ENCODE measurements around the gene MIS18BP1. TPM values are rescaled to one million over a fixed set of nuclear protein-coding genes. Genes with fewer than 3 reads are reported as not detected.
A peak's percentile ranks its signal among the peaks of the same experiment; 100 is the strongest.

MIS18BP1 gene
- total and polyA plus RNA-seq, 9 of the 15 experiments (the other 6 are each of a cell fraction or from before 2014, with no cell fraction given): 5.0 to 29.1 (median 19.1) TPM

DNA sequence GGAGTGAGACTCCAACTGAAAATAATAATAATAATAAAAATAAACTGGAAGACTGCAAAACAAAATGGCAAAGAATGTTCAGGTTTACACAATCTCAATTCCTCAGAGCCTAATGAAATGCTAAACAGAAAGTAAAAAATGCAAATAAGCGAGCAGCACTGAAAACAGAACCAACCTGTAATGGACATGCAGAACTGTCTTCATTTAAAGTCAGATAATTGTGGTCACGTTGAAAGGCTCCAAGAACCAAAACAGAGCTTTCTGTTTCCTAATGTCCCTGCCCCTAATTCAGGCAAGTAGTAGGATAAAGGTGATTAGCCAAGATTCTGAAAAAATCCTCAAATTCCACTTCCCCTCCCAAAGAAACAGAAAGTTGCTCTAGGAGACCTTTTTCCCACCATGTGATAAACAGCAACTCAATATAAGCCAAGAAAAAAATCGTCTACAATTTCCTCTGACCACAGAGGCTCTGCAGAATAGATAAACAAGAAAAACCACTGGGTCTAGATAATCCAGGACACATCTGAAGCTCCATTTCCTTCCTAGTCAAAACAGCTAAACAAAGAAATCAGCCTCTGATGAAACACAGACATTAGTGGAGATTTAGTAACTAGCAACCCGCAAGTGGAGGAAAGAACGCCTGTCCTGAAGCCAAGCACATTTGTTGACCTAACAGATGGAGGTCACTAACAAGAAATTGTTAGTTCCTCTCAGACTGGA, 3.0 kb downstream of the MIS18BP1 start (continued):
- TF ChIP-seq, protein P1, sequence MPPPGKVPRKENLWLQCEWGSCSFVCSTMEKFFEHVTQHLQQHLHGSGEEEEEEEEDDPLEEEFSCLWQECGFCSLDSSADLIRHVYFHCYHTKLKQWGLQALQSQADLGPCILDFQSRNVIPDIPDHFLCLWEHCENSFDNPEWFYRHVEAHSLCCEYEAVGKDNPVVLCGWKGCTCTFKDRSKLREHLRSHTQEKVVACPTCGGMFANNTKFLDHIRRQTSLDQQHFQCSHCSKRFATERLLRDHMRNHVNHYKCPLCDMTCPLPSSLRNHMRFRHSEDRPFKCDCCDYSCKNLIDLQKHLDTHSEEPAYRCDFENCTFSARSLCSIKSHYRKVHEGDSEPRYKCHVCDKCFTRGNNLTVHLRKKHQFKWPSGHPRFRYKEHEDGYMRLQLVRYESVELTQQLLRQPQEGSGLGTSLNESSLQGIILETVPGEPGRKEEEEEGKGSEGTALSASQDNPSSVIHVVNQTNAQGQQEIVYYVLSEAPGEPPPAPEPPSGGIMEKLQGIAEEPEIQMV (tag; conservative IDR thresholded peaks at IDR 0.05; ENCODE audit: low read depth): no peak
- TF ChIP-seq ZNF551 (CRISPR knock-in tag; IDR thresholded peaks at IDR 0.05) (no peak), MAFG (tag; conservative IDR thresholded peaks at IDR 0.05) (no peak), MEIS2 (IDR thresholded peaks at IDR 0.05; ENCODE audit: partially characterized antibody) (peak; percentile 17), PTBP1 (IDR thresholded peaks at IDR 0.05; ENCODE audit: low read depth, low read length) (no peak), STAT5A (IDR thresholded peaks at IDR 0.05; ENCODE audit: borderline replicate concordance, low read length) (peak; percentile 38; the same call in 1 of the 2 replicates), RBM22 (IDR thresholded peaks at IDR 0.05; ENCODE audit: low read depth, low read length, poor library complexity, severe bottlenecking) (no peak), FOXM1 (IDR thresholded peaks at IDR 0.05; ENCODE audit: low read depth) (peak; percentile 47; the same call in 1 of the 2 replicates), FOXM1 (CRISPR knock-in tag; IDR thresholded peaks at IDR 0.05; ENCODE audit: low read depth) (no peak), TBL1XR1 (IDR thresholded peaks at IDR 0.05; ENCODE audit: low read length in 2 of 2) (peak in 1 of 2 experiments; percentile 83; a peak in 2 of 4 replicates), RHOXF2B (CRISPR knock-in tag; conservative IDR thresholded peaks at IDR 0.05) (no peak), KLF16 (IDR thresholded peaks at IDR 0.05) (peak; percentile 42; the same call in 1 of the 2 replicates), ZNF140 (CRISPR knock-in tag; IDR thresholded peaks at IDR 0.05) (no peak), ZNF121 (CRISPR knock-in tag; conservative IDR thresholded peaks at IDR 0.05) (no peak), MTA2 (IDR thresholded peaks at IDR 0.05; ENCODE audit: low read depth) (no peak), FOS (IDR thresholded peaks at IDR 0.05; ENCODE audit: extremely low read depth, insufficient read length) (no peak), NCOR1 (IDR thresholded peaks at IDR 0.05) (peak; percentile 84), JUND (IDR thresholded peaks at IDR 0.05; ENCODE audit: borderline replicate concordance, low read depth, low read length) (no peak), JUND (tag; IDR thresholded peaks at IDR 0.05; ENCODE audit: borderline replicate concordance, low read depth, low read length) (no peak), YY1 (IDR thresholded peaks at IDR 0.05; ENCODE audit: borderline replicate concordance in 1 of 3, control insufficient read depth in 1 of 3, extremely low read depth in 1 of 3, insufficient read depth in 3 of 3, insufficient read length in 1 of 3, insufficient replicate concordance in 2 of 3, low read depth in 1 of 3, low read length in 2 of 3) (no peak), ZFP36 (IDR thresholded peaks at IDR 0.05; ENCODE audit: low read depth, low read length, partially characterized antibody) (no peak), ZNF197 (CRISPR knock-in tag; IDR thresholded peaks at IDR 0.05; ENCODE audit: low read depth) (no peak), ZNF79 (CRISPR knock-in tag; IDR thresholded peaks at IDR 0.05; ENCODE audit: low read depth) (no peak), CBFA2T3 (IDR thresholded peaks at IDR 0.05) (peak; percentile 86), TRIM24 (IDR thresholded peaks at IDR 0.05) (peak; percentile 68 to 69; a peak in 3 of 4 replicates), PML (IDR thresholded peaks at IDR 0.05; ENCODE audit: low read length) (peak; percentile 43; the same call in 1 of the 2 replicates), SMAD4 (CRISPR knock-in tag; conservative IDR thresholded peaks at IDR 0.05) (peak; percentile 96)
- TF ChIP-seq, protein P2, sequence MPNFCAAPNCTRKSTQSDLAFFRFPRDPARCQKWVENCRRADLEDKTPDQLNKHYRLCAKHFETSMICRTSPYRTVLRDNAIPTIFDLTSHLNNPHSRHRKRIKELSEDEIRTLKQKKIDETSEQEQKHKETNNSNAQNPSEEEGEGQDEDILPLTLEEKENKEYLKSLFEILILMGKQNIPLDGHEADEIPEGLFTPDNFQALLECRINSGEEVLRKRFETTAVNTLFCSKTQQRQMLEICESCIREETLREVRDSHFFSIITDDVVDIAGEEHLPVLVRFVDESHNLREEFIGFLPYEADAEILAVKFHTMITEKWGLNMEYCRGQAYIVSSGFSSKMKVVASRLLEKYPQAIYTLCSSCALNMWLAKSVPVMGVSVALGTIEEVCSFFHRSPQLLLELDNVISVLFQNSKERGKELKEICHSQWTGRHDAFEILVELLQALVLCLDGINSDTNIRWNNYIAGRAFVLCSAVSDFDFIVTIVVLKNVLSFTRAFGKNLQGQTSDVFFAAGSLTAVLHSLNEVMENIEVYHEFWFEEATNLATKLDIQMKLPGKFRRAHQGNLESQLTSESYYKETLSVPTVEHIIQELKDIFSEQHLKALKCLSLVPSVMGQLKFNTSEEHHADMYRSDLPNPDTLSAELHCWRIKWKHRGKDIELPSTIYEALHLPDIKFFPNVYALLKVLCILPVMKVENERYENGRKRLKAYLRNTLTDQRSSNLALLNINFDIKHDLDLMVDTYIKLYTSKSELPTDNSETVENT (CRISPR knock-in tag; IDR thresholded peaks at IDR 0.05): no peak

Data from K562 (cell line).